Activated T-cell treated with anti-CD3 and anti-CD28 coated beads for 4 hours (primary cell): ENCODE measurements around the gene EIF3A.
"Not testable (repeated sequence)": the region's sequence is repeated elsewhere in the genome, so short reads cannot be mapped to it uniquely, and the experiment has no call there.

ENCODE experiments used
- DNase-seq: peaks from one replicate; pipeline ENCODE4 v3.0.0-alpha.2; 2020

EIF3A gene

DNA sequence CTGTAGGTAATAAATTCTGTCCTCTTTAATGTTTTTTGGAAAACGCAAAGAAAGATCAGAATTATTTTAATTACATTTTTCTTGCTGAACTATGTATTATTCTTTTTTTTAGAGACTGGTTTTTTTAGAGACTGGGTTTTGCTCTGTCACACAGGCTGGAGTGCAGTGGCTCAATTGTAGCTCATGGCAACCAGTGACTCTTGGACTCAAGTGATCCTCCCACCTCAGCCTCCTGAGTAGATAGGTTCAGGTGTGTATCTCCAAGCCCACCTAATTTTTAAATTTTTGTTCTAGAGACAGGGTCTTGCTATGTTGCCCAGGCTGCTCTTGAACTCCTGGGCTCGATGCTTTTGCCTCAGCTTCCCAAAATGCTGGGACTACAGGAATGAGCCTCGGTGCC, 18.0 kb upstream of the EIF3A start:
- no peak for DNase-seq

GRCh38 chr10:119096641-119097415, 16.2 kb upstream of the EIF3A start:
- DNase-seq, result not testable (repeated sequence)

GRCh38 chr10:119095640-119096039, 15.0 kb upstream of the EIF3A start:
- DNase-seq, result no peak

DNA sequence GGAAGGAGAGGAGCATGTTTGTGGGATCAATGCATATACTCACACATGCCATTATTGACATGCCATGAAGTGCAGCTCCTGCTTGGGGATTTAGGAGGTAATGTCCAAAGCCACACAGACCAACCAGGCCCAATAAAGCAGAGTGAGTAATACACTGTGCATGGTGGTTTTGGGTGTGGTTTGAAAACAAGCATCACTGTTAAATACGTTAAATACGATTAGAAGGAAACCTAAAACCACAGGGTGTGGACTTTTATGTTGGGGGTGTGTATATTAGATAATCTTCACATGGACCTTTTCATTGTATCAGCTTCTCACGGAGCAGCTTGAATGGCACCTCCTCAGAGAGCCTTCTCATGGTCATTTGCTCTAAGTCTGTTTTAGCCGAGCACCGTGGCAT, 10.4 kb upstream of the EIF3A start:
- DNase-seq, result no peak

GRCh38 chr10:119090026-119090795, 9.6 kb upstream of the EIF3A start:
- no peak for DNase-seq

DNA sequence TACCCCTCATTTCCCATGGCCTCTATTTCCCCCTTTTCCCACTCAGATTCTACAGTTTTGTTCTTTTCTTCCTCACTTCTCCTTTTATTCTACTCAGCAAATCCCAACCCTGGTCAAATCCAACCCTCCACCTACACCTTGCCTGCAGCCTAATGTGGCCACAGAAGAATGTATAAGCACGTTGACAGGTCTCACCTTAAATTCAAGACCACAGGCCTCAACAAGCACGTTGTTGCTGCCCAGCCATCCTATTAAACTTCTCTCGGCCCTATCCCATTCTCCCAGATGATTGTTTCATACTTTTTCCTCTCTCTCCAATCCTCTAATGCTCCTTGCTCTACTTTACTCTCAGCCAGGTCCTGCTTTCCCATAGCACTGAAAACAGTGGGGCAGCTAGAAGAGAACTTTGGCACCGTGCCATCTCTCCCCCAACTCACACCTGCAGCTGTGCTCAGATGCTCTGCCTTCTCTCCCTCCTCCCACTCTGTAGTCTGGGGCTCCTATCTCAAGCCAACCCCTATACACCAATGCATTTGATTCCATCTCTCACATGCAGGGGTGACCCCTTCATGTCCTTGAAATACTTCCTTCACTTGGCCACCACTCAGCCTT, 6.8 kb upstream of the EIF3A start:
- DNase-seq, result no peak

GRCh38 chr10:119084896-119085295, 4.3 kb upstream of the EIF3A start:
- no peak for DNase-seq

GRCh38 chr10:119079599-119080520, 757 bp downstream of the EIF3A start:
- peak; percentile 56 for DNase-seq

DNA sequence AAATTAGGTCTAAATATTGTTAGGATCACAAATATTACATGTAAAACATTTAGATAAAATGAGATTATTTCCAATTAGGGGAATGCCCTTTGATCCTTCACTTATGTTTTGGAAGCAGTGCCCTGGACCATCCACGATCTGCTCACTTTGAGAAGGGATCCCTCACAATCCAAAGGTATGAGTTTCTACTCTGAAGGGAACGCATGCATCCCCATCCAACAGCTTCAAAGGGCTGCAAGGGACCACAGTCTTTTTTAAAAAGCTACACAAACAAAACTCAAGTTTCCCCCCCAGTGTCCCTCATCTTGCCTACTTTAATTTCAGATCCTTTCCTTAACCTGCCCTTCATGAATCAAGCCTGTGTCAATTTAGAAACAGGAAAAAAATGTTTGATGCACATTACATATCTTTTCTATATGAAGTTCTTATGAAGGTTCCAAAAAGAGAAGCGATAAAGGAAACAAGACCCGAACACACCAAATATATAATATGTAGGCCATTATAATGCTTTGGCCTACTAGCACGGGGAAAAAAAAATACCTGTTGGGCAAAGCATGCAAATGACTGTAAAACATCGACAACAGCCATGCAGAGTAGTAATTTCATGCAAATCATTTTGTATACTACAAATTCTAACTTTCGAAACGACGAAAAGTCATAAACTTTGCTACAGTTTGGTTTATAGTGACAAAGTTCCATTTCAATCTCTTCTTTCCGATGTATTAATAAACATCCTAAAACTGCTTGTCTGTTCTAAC, 2.0 kb downstream of the EIF3A start:
- DNase-seq, result no peak

DNA sequence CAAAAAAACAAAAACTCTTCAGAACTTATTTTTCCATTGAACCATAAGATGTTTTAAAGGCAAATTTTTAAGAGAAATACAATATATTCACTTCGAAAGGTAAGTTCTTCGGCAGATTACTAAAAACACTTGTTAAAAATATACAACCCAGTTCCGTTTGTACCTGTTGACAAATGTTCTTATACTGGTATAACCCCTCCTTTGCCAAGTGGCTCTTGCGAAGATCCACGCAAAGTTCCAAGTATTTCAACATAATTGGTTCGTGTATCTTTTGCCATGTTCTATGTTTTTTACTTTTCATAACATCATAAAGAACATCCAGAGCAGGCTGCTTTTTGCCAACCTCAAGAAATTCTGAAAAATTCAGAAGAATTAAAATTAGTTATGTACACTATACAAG, 7.0 kb downstream of the EIF3A start:
- DNase-seq, result no peak

GRCh38 chr10:119070395-119071165, 10.0 kb downstream of the EIF3A start:
- DNase-seq, result no peak

DNA sequence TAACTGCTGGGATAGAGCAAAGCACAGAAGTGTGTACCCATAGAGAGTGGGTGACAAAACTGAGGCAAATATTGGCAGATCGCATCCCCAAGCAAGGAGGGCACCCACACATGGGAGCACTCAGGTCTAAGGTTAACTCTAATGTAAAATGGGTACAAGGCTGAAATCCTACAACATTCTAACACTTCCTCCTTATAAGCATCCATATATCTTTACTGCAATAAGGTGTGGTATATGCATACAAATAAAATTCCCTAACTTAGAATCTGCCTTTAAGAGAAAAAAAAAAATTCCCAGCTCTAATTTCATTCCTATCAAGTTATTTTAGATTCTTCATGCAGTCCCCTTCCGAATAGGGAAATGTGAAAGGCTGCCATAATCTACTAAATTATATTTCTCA, 18.7 kb downstream of the EIF3A start:
- no peak for DNase-seq

- no peak for DNase-seq
These were observed 19.3 kb downstream of the EIF3A start for GRCh38 chr10:119061352-119061751.

DNA sequence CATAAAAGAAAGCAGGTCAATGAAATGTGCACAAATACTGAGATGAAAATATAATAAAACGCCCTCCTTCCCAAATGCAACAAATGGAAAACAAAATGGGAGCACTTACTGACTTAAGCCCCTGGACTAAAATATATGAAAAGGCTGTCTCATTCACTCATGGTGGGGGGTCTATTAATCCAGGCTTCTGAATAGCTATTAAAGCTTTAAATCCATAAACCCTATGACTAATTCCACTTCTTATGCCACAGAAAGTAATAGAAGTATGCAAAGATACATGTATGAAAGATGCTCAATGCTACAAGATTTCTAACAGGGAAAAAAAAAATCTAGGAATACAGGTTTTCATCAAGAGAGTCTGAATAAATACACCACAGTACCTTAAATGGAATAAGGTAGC, 20.5 kb downstream of the EIF3A start:
- no peak for DNase-seq

- DNase-seq, result no peak
These were observed 21.1 kb downstream of the EIF3A start for GRCh38 chr10:119059557-119059956.

GRCh38 chr10:119058010-119058409, 22.6 kb downstream of the EIF3A start:
- no peak for DNase-seq

DNA sequence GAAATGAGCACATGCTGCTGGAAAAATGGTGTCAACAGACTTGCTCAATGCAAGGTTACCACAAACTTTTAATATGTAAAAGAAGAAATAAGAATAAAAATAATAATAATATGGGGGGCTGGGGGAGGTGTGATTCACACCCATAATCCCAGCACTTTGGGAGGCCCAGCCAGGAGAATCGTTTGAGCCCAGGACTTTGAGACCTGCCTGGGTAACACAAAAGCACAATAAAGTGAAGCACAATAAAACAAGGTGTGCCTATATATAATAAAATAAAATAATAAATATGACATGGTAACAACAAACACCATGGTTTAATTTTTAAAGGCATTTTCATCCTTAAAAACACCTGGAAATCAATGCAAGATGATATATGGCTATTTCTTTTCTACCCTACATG, 25.1 kb downstream of the EIF3A start:
- DNase-seq, result no peak

DNA sequence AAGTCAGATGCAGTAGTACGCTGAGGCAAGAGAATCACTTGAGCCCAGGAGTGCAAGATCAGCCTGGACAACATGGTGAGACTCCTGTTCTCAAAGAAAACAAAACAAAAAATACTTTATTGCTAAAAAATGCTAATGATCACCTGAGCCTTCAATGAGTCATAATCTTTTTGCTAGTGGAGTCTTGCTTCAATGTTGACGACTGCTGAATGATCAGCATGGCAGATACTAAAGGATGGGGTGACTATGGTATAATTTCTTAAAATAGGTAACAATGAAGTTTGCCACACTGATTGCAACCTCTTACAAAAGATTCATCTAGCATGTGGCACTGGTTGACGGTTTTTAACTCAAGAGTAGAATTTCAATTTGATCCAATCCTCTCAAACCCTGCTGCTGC, 28.8 kb downstream of the EIF3A start:
- DNase-seq, result no peak

DNA sequence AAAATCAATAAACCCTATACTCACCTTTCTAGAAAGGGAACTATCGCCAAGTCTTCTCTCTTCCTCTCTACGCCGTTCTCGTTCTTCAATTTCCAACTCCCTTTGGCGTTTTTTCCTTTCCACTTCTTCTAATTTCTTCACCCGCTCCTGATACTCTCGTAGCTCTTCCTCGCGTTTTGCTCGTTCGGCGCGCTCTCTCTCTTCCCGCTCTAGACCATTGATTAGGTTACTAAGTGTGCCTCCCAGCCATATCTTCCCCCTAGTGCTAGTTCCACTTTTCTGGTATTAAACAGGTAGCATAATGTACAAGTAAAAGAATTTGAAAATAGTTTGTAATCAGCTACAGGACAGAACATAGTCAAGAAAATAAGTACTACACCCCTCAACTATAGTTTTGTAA, 30.8 kb downstream of the EIF3A start:
- no peak for DNase-seq

DNA sequence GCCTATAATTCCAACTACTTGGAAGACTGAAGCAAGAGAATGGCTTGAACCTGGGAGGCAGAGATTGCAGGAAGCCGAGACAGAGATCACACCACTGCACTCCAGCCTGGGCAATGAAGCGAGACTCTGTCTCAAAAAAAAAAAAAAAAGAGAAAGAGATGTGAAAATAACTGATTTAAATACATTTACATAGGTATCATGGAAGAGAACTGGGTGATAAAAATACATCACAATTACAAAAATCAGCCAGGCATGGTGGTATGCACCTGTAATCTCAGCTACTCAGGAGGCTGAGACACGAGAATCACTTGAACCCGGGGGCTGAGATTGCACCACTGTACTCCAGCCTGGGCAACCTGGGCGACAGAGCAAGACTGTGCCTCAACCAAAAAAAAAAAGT, 31.3 kb downstream of the EIF3A start:
- DNase-seq, result no peak

GRCh38 chr10:119045561-119045960, 35.1 kb downstream of the EIF3A start:
- no peak for DNase-seq
